Mucosa of stomach (tissue), 1 donor: ENCODE results near the gene DUOX2.
"Not testable (repeated sequence)": the region's sequence is repeated elsewhere in the genome, so short reads cannot be mapped to it uniquely, and the experiment has no call there.

Source experiments
- H3K27me3 ChIP-seq: one replicate; pipeline ENCODE4 v1.7.0; 2013; ENCODE audit warnings: mild to moderate bottlenecking, low read length; ENCODE audit not compliant: control insufficient read depth, insufficient read depth
- H3K36me3 ChIP-seq: one replicate; pipeline ENCODE4 v1.7.0; 2013; ENCODE audit warnings: low read length; ENCODE audit not compliant: control insufficient read depth, insufficient read depth
- H3K4me1 ChIP-seq: one replicate; pipeline ENCODE4 v1.7.0; 2013; ENCODE audit warnings: mild to moderate bottlenecking, low read length; ENCODE audit not compliant: control insufficient read depth, insufficient read depth
- H3K4me3 ChIP-seq: one replicate; pipeline ENCODE4 v1.7.0; 2013; ENCODE audit warnings: low read length
- H3K9ac ChIP-seq: one replicate; pipeline ENCODE4 v1.7.0; 2013; ENCODE audit warnings: mild to moderate bottlenecking, low read length, moderate library complexity
- H3K9me3 ChIP-seq: one replicate; pipeline ENCODE4 v1.7.0; 2013; ENCODE audit warnings: mild to moderate bottlenecking, low read length, moderate library complexity; ENCODE audit not compliant: control insufficient read depth
- donor health status: Pancreatic carcinoma.

Gene DUOX2

DNA sequence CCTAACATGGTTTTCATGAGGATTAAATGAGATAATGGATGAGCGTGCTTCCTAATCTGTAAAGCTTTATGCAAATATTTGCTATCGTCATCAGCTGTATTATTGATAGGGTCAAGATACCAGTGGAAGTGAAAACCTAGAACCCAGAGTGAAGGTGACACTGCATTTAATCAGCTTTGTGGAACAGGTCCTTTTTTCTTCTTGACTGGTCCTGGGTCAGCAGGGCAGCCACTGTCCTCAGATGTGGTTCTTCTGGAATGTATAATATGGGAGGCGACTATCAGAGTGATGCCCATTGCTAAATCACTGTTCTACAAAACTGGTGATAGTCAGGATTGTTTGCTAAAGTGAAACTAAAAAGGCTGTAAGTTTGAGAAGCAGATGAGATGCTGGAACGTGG is 49.6 kb downstream of the DUOX2 start:
- no peak overlapping the region for H3K9ac ChIP-seq
- no peaks in the 10 kb centered on the region for H3K9me3 ChIP-seq
- H3K27me3 ChIP-seq, result no peaks in the 10 kb centered on the region
- H3K4me3 ChIP-seq, result no peak overlapping the region
- no peaks in the 10 kb centered on the region for H3K36me3 ChIP-seq
- H3K4me1 ChIP-seq, result peaks cover 3% of the 10 kb centered on the region

DNA sequence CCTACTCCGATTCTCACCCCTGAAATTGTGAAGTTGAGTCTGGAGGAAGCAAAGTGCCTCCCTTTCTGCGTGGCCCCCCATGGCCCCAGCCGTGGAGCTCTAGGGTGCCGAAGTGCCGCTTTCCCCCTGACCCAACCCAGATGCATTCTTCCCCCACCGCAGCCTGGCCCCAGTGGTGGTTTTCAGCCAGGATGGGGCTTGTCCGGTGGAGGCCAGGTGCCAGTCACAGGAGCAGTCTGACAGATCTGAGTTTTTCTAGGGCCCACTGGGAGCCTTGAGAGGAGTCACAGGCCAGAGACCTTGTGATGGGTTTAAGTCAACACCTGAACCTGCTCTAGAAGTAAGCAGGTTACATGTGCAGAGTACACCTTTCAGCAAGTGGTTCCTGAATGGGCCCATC is 51.7 kb downstream of the DUOX2 start:
- not testable (repeated sequence) for H3K4me1 ChIP-seq, H3K36me3 ChIP-seq, H3K9me3 ChIP-seq, H3K9ac ChIP-seq, H3K4me3 ChIP-seq, H3K27me3 ChIP-seq

DNA sequence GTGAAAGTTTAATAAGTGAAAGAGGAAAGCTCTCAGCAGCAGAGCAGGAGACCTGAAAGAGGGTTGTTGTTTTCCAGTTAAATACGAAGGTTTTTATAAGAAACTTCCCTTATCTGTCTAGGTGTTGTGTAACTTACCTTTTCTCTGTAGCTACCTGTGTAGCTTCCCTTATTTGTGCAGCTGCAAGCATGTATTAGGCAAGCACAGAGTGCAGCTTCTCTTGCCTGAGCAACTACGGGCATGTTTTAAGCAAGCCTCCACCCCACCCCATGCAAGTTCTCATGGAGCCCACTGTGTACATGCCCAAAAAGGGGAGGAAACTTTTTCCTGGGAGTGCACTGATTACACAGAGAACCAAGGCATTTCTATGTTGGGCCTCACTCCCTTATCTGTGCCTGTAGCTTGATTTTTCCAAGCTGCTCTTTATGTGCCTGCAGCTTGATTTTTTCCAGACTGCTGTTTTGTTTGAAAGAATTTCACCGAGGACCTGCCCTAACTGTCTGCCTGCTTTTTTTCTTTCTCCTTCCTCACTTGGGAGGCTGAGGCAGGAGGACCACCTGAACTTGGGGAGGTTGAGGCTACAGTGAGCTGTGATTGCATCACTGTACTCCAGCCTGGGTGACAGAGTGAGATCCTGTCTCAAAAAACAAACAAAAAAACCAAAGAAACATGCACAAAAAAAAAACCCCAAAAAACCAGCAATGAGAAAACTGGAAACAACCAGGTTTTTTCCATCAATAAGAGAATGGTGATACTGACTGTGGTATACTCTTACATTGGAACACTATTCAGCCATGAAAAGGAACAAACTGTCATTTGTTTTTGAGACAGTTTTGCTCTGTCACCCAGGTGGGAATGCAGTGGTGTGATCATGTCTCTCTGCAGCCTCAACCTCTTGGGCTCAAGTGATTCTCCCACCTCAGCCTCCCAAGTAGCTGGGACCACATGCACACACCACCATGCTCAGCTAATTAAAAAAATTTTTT is 55.0 kb downstream of the DUOX2 start:
- not testable (repeated sequence) for H3K36me3 ChIP-seq, H3K4me3 ChIP-seq, H3K9ac ChIP-seq, H3K27me3 ChIP-seq, H3K9me3 ChIP-seq, H3K4me1 ChIP-seq

DNA sequence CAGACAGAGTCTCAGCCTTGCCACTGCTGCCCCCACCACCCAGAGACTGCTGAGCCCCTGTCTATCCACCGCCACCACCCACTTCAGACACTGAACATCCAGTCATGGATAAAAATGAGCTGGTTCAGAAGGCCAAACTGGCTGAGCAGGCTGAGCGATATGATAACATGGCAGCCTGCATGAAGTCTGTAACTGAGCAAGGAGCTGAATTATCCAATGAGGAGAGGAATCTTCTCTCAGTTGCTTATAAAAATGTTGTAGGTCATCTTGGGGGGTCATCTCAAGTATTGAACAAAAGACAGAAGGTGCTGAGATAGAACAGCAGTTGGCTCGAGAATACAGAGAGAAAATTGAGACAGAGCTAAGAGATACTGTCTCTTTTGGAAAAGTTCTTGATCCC is 61.3 kb downstream of the DUOX2 start:
- H3K9ac ChIP-seq, H3K9me3 ChIP-seq, H3K4me3 ChIP-seq, H3K36me3 ChIP-seq, H3K27me3 ChIP-seq: not testable (repeated sequence)
- peaks cover 12% of the 10 kb centered on the region for H3K4me1 ChIP-seq

DNA sequence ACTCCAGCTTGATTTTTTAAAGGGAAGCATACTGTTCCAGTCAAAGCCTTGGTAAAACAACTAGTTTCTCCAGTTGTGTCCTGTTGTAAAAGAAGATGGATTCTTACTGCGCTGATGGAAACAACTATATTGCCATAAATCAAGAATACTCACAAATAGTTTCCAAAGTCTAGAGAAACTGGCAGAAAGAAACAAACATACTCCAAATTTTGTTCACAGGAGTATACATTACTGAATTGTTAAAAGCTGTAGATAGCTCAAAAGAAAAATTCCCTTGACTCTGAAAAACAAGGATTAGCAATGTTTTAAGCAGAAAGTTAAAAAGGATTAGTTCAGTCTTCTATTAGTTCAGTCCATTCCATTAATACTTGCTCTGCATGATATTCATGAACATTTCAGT is 63.4 kb downstream of the DUOX2 start:
- Histone ChIP-seq H3K9ac (no peak overlapping the region), H3K9me3 (no peaks in the 10 kb centered on the region), H3K36me3 (no peaks in the 10 kb centered on the region), H3K27me3 (no peaks in the 10 kb centered on the region), H3K4me1 (peaks cover 12% of the 10 kb centered on the region), H3K4me3 (no peak overlapping the region)

DNA sequence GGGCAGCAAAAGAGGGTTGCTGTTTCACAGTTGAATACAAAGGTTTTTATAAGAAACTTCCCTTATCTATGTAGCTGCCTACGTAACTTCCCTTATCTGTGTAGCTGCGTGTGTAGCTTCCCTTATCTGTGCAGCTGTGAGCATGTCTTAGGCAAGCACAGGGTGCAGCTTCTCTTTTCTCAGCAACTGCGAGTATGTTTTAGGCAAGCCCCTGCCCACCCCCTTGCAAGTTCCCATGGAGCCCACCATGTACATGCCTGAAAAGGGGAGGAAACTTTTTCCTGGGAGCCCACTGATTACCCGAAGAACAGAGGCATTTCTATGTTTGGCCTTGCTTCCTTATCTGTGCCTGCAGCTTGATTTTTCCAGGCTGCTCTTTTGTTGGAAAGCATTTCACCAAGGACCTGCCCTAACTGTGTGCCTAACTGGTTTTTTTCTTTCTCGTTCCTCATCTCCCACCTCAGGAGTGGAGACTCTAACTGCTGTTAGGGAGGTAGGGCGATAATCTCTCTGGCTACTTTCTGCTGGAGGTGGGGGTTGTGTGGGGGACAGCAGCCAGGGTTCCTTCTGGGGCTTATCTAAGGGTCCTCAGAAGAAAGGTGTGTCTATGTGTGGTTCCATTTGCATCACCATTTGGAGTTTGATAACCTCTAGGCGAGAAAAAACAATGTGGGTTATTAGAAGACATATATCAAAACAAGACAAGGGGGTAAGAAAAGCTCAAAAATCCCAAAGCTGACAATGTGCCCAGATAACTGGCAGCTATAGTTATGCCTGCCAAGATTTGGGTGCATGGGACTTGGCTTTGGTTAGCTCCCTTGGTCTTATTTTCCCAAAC is 65.0 kb downstream of the DUOX2 start:
- no peak overlapping the region for H3K9ac ChIP-seq
- H3K4me3 ChIP-seq, result no peak overlapping the region
- H3K36me3 ChIP-seq, result no peaks in the 10 kb centered on the region
- no peaks in the 10 kb centered on the region for H3K9me3 ChIP-seq
- peaks cover 12% of the 10 kb centered on the region for H3K4me1 ChIP-seq
- H3K27me3 ChIP-seq, result no peaks in the 10 kb centered on the region

DNA sequence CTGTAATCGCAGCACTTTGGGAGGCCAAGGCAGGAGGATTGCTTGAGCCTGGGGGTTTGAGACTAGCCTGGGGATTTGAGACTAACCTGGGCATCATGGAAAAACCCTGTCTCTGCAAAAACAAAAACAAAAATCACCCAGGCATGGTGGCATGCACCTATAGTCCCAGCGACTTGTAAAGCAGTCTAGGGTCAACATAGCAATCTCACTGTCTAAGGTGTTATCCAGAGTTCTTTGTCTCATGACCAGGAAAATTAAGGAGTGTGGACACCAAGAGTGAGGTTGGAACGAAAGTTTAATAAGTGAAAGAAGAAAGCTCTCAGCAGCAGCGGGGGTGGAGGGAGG is 65.6 kb downstream of the DUOX2 start:
- H3K9me3 ChIP-seq, H3K36me3 ChIP-seq, H3K9ac ChIP-seq, H3K4me3 ChIP-seq, H3K27me3 ChIP-seq: not testable (repeated sequence)
- H3K4me1 ChIP-seq, result peaks cover 12% of the 10 kb centered on the region

DNA sequence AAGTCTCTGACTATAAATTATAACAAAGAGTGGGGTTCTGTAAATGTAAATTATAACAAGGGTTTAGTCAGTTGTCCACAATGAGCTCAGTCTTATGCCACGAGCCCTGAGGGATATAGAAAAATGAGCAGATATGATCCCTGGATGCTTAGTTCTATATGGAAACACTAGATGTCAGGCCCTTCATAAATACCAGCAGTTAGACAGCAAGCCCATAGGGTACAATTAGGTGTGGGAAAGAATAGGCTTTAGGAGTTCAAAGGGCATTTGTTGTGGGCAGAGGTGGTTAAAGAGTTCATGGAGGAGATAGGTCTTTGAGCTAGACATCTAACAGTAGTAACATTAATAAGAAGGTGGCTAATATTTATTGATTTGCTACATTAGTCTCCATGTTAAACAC is 69.7 kb downstream of the DUOX2 start:
- H3K4me1 ChIP-seq, H3K36me3 ChIP-seq, H3K9ac ChIP-seq, H3K27me3 ChIP-seq, H3K9me3 ChIP-seq, H3K4me3 ChIP-seq: not testable (repeated sequence)

DNA sequence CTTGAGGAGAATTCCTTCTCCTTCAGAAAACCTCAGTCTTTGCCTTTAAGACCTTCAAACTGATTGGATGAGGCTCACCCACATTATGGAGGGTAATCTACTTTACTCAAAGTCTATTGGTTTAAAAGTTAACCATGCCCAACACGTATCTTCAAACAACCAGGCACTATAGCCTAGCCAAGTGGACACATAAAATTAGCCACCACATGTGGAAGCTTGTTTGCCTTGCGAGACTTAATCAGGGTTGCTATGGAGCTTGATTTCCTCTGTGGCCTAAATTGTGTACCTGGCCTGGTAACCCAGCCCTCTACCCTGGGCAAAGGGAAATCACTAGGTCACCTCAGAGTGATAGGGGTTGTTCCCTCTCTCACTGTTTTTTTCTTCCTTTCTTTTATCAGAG is 71.1 kb downstream of the DUOX2 start:
- H3K27me3 ChIP-seq, H3K9me3 ChIP-seq, H3K36me3 ChIP-seq, H3K9ac ChIP-seq, H3K4me1 ChIP-seq, H3K4me3 ChIP-seq: not testable (repeated sequence)
